SW 1271 (cell line): ENCODE measurements around the gene CAMTA1.

ENCODE experiments used
- DNase-seq, 2 experiments: peaks; one replicate each; lab custom pipeline; 2025; lab: John Stamatoyannopoulos, UW

Gene CAMTA1

GRCh38 chr1:7343882-7344281 is 558.6 kb downstream of the CAMTA1 start:
- DNase-seq, result no peak

GRCh38 chr1:7344299-7344698 is 559.0 kb downstream of the CAMTA1 start:
- no peak for DNase-seq

- DNase-seq, result no peak
These were observed 560.3 kb downstream of the CAMTA1 start for GRCh38 chr1:7345516-7345915.

GRCh38 chr1:7346070-7346596 is 560.9 kb downstream of the CAMTA1 start:
- DNase-seq, result no peak

GRCh38 chr1:7346600-7347570 is 561.6 kb downstream of the CAMTA1 start:
- DNase-seq, result no peak

- no peak for DNase-seq
These were observed 562.8 kb downstream of the CAMTA1 start for GRCh38 chr1:7348073-7348472.

GRCh38 chr1:7348580-7348979 is 563.3 kb downstream of the CAMTA1 start:
- DNase-seq, result no peak

GRCh38 chr1:7350804-7351203 is 565.5 kb downstream of the CAMTA1 start:
- DNase-seq, result no peak

GRCh38 chr1:7351649-7352048 is 566.4 kb downstream of the CAMTA1 start:
- DNase-seq, result no peak

- no peak for DNase-seq
These were observed 567.1 kb downstream of the CAMTA1 start for GRCh38 chr1:7352364-7352763.

- DNase-seq, result no peak
These were observed 567.7 kb downstream of the CAMTA1 start for GRCh38 chr1:7352974-7353373.

GRCh38 chr1:7355646-7356045 is 570.4 kb downstream of the CAMTA1 start:
- no peak for DNase-seq

GRCh38 chr1:7356079-7356478 is 570.8 kb downstream of the CAMTA1 start:
- no peak for DNase-seq

GRCh38 chr1:7358425-7358824 is 573.2 kb downstream of the CAMTA1 start:
- no peak for DNase-seq

GRCh38 chr1:7360526-7360925 is 575.3 kb downstream of the CAMTA1 start:
- DNase-seq, result no peak

GRCh38 chr1:7362947-7363346 is 577.7 kb downstream of the CAMTA1 start:
- DNase-seq, result no peak

- no peak for DNase-seq
These were observed 578.2 kb downstream of the CAMTA1 start for GRCh38 chr1:7363450-7363849.

- DNase-seq, result no peak
These were observed 580.5 kb downstream of the CAMTA1 start for GRCh38 chr1:7365706-7366105.

GRCh38 chr1:7366286-7366954 is 581.2 kb downstream of the CAMTA1 start:
- no peak for DNase-seq

GRCh38 chr1:7366955-7367665 is 581.9 kb downstream of the CAMTA1 start:
- no peak for DNase-seq

GRCh38 chr1:7369866-7370265 is 584.6 kb downstream of the CAMTA1 start:
- DNase-seq, result no peak

GRCh38 chr1:7371926-7372325 is 586.7 kb downstream of the CAMTA1 start:
- no peak for DNase-seq
